HG03060 (cell line): ENCODE data around the gene ACAD9.
"Not testable (repeated sequence)": the region's sequence is repeated elsewhere in the genome, so short reads cannot be mapped to it uniquely, and the experiment has no call there.

ENCODE experiments used
- ATAC-seq: cut with Tn5 transposase; IDR thresholded peaks from one replicate; pipeline ENCODE4 v1.9.1; 2021; ENCODE audit warnings: low read depth, moderate number of reproducible peaks; ENCODE audit not compliant: unreplicated experiment

The ACAD9 gene

DNA sequence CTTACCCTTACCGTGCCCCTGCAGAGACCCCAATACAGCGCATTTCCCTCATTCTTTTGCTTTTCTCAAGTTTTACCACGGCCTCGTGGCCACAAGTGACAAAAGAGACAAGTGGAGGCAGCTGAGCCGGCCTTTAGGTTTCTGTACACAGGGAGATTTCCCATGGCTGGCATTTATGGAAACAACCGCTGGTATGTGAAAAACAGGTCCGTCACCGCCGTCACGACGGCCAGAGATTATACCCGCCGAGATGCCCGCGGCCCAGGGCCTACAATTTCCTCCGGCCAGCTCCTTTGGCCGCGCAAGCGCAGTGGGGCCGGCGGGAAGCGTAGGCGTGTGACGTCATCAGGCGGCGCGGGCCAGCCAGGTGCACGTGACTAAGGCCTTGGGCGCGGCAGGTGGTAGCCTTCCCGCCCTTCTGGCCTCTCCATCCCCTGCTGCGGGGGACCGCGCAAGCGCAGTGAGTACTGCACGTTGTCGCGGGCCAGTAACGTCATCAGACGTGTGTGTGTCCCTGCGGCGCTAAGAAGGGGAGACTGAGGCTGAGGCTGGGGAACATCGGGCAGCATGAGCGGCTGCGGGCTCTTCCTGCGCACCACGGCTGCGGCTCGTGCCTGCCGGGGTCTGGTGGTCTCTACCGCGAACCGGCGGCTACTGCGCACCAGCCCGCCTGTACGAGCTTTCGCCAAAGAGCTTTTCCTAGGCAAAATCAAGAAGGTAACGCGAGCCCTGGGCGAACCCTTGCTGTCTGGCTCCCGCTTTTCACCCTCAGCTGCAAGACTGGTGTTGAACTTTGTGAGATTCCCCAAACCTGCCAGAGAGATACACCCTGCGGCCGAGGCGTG is at the start of gene ACAD9:
Gene ACAD9 (plus strand): TSS at position 496 of the 845 bp plus-strand sequence. CDS start 72 bp downstream, at position 568.
- ATAC-seq: peak; percentile 79

DNA sequence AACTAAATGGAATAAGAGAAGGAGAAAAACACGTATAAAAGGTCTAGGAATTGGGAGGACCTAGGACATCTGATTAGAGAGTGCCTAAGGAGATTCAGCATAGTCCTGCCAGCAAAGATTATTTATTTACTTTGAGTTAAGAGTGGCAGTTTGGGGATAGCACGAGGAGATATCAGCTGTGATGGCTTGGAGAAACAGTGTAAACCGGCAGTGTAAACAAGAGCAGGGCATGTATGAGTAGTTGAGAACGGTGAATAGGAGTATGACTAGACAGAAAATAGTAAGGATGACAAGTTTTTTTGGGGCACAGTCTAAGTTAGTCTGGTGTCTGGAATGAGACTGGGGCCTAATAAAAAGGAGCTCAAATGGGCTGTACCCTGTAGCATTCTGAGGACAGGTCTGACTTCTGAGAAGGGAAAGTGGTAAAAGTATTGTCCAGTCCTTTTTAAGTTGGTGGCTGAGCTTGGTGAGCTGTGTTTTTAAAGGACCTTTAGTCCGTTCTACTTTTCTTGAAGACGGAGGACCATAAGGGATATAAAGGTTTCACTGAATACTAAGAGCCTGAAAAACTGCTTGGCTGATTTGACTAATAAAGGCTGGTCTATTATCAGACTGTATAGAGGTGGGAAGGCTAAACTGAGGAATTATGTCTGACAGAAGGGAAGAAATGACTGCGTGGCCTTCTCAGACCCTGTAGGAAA is 49.3 kb upstream of the ACAD9 start:
- not testable (repeated sequence) for ATAC-seq

DNA sequence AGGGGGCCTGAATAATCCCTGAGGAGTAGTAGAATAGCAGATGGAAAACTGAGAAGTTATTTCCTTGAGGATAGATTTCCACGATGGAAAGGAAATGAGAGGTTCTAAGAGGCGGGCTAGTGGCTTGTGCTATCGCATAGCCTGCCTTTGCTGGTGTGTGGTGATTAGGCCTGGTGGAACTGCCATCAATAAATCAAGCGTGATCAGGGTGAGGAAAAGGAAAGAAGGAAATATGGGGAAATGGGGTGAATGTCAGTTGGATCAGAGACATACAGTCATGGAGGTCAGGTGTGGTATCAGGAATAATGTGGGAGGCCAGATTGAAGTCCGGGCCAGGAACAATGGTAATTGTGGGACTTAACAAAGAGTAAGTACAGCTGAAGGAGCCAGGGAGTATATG is 48.7 kb upstream of the ACAD9 start:
- ATAC-seq: not testable (repeated sequence)

DNA sequence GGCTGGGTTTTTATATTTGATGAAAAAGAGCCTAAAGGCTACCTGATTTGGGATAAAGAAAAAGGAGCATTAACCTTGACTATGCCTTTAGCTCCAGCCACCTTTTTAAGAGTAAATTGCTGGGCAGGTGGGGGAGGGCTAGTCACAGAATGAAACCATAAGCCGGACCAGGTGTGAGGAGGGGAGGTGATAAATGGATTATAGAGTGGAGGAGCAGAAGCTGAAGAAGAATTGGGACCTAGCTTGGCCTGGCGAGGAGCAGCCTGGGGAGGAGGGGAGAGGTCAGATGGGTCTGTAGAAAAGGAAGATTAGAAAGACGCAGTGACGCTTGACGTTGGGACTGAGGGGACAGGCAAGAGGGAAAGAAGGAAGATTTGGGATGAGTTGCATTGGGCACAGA is 46.4 kb upstream of the ACAD9 start:
- not testable (repeated sequence) for ATAC-seq

DNA sequence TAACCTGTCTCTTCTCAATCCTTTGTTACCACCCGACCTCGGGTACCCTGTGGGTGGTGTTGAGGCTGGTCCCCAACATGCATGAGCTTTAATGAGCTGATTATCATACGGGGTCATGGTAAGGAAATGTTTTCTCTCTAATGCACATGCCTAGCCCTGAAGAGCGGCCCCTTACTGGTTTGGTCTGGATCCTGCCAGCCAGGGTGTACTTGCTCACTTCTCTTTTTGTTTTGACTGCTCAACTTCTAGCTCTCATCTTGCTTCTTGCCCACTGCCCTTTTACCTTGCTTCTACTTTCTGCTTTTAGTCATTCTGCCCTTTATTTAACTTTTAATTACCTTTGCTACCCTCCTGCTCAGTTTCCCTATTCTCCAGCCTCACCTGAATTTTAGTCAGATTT is 44.3 kb upstream of the ACAD9 start:
- no peak for ATAC-seq

DNA sequence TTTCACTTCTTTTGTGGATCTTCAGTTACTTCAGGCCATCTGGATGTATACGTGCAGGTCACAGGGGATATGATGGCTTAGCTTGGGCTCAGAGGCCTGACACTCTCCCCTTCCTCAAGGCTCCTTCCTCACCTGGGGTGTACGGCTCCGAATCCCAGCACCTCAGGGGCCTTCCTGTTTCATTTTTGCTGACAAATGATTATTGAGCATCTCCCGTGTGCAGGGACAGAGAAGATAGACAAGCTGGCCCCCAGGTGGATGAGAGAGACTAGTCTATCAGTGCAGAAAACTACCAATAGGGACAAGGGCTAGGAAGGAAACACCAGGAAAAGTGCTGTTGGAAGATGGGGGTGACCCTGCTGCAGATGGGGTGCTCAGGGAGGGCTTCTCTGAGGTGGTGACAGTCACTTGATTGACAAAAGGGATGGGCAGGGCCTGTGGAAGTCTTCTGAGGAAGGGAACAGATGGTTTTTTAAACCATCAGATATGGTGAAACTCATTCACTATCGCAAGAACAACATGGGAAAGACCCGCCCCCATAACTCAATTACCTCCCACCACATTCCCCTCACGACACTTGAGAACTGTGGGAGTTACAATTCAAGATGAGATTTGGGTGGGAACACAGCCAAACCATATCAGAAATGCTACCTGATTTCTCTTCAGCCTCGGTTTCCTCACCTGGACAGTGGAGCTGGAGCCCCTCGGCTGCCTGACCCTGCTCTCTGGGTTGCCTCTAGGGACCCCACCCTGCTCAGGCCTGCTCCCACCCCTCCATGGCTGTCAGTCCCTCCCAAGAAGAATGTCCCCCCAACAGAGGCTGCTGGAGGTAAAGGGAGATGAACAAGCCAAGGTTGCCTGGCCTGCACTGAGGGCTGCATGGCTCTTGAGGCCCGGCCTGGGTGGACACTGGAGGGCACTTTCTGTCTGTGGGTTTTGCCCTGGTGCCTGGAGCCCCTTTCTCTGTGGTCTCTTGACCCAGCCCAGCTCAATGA is 37.2 kb upstream of the ACAD9 start:
- no peak for ATAC-seq

DNA sequence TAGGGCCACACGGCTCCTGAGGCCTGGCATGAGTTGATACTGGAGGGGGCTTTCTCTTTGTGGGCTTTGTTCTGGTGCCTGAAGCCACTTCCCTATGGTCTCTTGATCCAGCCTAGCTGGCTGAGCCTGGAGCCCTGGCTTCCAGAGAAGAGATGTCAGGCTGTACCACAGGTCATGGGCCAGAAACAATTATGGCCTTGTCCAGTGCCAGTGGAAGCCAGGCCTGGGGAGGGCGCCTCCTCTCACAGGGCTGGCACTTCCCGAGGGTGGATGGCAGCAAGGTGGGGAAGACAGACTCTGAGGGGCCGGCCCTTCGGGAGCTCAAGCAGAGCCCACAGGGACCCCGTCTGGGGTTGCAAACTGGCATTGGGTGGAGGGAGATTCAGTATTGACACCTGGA is 34.9 kb upstream of the ACAD9 start:
- ATAC-seq: no peak

DNA sequence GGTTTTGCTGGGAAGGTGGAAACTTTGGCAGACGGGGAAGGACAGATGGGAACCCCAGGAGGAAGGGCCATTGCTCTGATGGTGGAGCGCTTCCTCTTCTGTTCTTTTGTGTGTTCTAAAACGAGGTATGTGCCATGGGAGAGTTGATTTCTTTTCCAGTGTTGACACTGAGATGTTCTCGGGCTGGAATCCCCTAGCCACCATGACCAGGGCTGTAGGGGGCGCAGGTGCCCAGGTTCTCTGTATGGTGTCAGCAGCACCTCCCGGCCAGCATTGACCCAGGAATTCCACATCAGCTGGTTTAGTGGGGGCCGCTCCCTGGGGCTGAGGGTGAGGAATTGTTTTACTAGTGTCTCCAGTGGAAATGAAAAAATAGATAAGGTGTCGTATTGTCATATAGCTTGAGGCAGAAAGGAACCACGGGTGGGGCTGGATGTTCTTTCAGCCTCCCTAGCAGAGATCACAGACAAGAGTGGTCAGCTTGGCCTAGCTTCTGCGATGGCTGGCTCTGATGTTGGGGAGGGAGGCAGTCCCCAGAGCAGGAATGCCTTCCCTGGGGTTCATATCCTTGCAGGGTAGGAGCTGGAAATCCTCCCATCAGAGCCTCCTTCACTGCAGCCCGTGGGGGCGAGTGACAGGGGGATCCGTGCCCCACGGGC is 34.2 kb upstream of the ACAD9 start:
- ATAC-seq: no peak

DNA sequence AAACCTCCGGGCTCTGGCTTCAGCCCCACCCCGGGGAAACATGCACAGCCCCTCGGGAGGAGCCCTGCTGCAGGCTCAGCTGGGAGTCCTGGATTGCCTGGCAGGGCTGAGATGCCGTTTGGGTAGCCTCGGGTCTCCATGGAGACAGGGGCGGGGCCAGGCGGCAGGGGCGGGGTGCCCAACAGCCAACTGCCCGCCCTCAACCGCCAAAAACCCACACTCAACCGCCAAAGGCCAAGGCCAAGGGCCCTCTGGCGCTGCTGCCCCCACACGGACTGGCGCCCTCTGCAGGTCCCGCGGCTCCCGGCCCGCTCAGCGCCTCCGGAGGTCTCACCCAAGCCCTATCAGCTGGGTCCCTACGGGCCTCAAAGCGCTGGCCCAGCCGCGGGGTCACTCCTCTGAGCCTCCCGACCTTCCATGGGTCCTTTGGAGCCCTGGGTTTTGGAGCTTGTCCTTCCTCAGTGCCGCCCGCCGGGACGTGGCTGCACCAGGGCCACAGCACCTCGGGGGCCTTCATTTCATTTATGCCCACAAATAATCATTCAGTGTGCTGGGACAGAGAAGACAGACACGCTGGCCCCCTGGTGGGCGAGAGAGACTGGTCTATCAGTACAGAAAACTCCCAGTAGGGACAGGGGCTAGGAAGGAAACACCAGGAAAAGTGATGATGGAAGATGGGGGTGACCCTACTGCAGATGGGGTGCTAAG is 33.5 kb upstream of the ACAD9 start:
- no peak for ATAC-seq

DNA sequence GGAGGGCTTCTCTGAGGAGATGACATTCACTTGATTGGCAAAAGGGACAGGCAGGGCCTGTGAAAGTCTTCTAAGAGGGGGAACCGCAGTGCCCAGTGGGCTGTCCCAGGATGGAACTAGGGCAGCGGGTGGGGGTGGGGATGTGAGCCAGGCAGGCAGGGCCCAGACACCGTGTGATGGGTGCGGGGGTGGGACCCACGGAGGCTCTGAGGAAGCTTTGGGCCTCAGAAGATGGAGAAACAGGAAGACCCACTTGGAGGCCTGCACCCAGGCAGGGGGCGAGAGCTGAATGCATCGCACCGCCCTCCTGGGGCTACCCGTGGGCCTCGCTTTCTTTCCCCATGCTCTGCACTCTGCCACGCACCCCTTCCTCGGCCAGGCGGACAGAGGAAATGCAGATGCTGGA is 32.9 kb upstream of the ACAD9 start:
- ATAC-seq: no peak

DNA sequence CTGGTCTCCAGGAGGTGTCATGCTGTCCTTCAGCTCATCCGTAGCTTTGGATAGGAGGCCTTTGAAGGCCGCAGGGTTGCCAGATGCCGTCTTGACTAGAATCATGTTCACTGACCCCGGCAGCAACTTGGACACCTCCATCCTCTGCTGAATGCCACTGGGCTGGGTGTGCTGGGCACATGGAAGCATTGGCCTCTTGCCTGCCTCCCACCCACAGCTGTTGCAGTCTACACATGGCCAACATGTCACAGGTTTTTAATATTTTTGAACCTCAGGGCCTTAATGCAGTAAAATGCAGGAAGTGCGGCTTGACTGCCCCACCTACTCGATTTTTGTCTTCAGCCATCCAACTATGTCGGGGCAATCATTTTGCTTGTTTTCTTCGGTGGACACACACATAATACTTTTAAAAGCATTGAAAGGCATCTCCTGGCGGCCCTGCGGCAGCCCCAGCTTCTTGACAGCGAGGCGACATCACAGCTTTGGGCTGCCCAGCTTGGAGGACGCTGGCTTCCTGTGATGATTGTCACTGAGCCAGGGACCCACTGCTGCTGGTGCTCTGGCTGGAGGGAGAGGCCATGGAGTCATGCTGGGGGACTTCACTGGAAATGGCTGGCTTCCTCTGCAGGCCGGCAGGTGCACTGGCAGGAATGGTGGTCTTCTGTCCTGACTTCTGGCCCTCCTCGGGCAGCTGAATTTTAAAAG is 31.6 kb upstream of the ACAD9 start:
- ATAC-seq: no peak

DNA sequence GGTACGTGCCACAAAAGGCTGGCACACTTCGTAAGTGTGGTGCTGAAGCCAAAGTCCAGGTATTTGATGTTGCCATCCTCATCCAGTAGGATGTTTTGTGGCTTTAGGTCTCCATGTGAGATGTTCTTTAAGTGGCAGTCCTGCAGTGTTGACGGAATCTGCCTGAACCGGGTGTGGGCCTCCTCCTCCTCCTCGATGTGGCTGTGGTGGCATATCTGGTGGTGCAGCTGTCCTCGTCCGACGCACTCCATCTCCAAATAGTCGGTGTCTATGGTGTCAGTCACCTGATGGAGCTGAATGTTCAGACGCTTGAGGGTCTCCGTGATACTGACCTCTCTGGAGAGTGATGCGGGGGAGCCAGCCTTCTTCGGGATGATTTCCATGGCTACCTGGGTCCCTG is 30.5 kb upstream of the ACAD9 start:
- no peak for ATAC-seq

DNA sequence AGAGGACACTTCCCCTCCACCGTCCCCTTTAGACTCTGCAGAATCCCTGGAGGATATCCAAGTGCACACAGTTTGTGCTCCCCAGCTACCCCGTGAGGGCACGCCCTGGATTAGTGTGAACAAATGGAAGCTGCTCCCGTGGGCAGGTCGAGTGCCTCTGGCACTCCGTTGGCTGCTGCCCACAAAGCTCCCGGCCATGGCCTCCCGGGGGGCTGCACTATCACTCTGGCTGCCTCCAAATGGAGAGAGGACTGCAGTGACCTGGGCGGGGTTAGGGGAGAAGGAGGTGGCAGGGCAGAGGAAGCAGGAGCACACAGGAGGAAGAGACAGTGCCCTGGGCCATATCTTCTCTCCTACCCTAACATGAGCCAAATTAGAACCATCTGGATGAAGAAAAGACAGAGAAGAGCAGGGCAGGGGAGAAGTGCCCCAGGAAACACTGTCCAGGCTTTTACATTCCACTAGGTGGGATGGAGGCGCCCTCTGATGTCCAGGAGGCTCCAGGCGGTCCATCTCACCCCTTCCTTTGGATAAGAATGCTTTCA is 29.4 kb upstream of the ACAD9 start:
- ATAC-seq: no peak

DNA sequence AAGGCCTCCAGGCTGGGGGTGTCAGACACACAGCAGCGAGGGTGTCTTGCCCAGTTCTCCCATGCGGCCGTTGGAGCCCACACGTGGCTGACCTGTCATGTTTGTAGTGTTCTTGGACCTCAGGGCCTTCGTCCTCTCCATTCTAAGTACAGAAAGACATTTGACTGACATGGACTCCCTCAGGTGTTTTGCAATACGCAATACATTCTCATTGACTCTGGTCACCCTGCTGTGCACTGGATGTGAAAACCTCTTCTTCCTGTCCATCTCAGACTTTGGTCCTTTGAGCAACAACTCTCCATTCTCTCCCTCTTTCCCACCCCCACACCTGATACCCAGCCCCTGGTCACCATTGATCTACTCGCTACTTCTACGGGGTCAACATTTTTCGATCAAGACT is 28.9 kb upstream of the ACAD9 start:
- ATAC-seq: no peak

DNA sequence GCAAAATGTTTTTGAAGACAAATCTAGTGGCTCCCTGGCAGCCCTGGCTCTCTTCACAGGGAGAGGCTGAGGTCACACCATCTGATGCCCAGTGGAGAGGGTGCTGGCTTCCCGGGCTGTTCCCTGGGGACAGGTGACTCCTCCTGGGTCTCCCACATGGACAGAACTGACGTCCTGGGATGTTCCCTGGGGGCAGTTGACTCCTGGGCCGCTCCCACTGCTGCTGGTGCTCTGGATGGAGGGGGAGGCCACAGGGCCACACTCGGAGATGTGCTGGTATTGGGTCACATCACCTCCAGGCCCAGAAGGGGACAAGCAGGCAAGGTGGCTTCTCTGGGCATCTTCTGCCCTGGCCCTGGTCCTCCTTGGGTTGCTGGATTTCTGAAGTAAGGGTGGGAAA is 27.8 kb upstream of the ACAD9 start:
- ATAC-seq: no peak

DNA sequence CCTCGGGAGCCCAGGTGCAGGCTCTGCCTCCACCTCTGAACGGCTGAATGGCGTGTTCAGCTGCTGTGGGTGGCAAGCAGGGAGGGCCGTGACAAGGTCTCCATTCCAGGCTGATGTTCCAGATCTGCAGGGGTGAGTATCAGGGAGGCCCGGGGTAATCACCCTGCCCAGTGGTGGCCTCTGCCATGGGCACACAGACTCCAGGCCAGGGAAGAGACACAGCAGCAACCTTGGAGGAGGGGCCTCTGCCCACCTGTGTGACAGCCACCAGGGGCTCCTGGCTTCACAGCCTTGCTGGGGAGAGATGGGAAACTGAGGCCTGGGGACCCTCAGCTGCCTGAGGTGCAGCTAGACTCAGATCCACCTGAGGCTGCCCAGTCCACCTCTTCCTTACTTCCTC is 25.6 kb upstream of the ACAD9 start:
- no peak for ATAC-seq

DNA sequence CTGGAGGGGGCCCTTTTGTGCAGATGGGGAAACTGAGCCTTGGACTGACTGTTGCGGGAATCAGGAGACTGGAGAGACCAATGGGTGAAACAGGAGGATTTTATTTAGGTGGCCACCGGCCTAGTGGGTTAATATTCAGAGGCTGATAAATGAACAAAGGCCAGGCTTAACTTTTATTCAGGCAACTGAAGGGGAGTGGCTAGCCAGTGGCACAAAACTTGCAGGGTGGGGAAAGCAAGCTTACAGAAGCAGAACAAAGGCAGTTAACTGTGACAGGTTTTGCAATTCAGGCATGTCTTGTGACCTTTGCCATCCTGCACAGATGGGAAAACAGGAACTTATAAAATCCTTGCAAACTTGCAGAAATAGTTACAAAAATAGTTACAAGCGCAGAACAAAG is 24.9 kb upstream of the ACAD9 start:
- ATAC-seq: no peak

DNA sequence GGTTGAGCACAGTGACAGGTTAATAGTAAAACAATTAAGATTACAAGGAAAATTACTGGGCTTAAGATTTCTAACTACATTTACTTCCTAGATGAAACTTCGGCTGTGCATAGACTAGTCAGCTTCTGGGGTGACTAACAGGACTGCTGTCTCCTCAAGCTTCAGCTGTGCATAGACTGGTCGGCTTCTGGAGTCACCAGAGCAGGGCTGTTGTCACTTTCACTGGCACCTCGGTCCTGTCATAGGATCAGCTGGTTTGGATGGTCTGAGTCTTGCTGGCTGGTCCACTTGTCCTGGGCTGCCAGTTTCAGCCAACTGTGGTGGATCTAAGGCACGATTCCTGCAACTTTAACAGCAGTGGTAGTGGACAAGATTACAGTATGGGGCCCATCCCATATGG is 23.9 kb upstream of the ACAD9 start:
- ATAC-seq: no peak

DNA sequence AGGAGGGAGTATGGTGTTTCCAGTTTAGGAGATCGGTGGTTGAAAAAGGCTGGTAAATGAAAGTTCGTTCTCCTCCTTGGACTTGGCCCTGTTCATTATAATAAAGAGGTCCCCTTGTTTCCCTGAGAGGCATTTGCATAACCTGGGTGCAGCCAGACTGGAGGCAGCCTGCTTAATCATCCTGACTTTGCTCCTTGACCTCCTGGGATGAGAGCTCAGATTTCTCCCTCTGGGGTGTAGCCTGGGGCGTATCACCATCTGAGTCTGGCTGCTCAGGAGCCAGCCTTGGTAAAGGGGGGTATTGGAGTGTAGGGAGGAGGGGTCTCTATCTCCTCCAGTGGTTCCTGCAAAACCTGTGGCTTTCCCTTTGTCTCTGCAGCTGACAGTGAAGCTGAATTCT is 21.3 kb upstream of the ACAD9 start:
- ATAC-seq: no peak
